GM23338 (cell line): Measurements from ENCODE around the gene NPHP4. TPM values are rescaled to one million over a fixed set of nuclear protein-coding genes. Genes with fewer than 3 reads are reported as not detected.

Source experiments
- ATAC-seq: fragments of 200-7000 bp; cut with Tn5 transposase; 3 replicates; pipeline ENCODE4 v1.9.1; 2020
- DNase-seq: peaks from one replicate; pipeline ENCODE4 v3.0.0-alpha.2; 2015; ENCODE audit warnings: low spot score
- H2AFZ ChIP-seq: fragments of 200-600 bp; sonication (generic); 2 replicates; pipeline ENCODE4 v1.8.0; 2016; ENCODE audit warnings: antibody characterized with exemption, mild to moderate bottlenecking, moderate library complexity
- H3F3A ChIP-seq: fragments of 200-600 bp; sonication (generic); replicated peaks from 2 replicates; pipeline ENCODE4 v1.8.0; 2017; ENCODE audit warnings: antibody characterized with exemption, mixed run types, low read depth
- H3K27ac ChIP-seq: fragments of 200-600 bp; sonication (generic); 2 replicates; pipeline ENCODE4 v1.6.1; 2016; ENCODE audit warnings: low read depth
- H3K27me3 ChIP-seq: fragments of 200-600 bp; sonication (generic); 2 replicates; pipeline ENCODE4 v1.8.0; 2016; ENCODE audit warnings: mild to moderate bottlenecking, mixed run types, moderate library complexity; ENCODE audit not compliant: insufficient read depth
- H3K36me3 ChIP-seq: fragments of 200-600 bp; sonication (generic); 2 replicates; pipeline ENCODE4 v1.8.0; 2016; ENCODE audit warnings: mild to moderate bottlenecking; ENCODE audit not compliant: insufficient read depth
- H3K4me1 ChIP-seq: fragments of 200-600 bp; sonication (generic); 2 replicates; pipeline ENCODE4 v1.8.0; 2016; ENCODE audit warnings: mild to moderate bottlenecking, moderate library complexity; ENCODE audit not compliant: insufficient read depth
- H3K4me2 ChIP-seq: fragments of 200-600 bp; sonication (generic); 2 replicates; pipeline ENCODE4 v1.7.1; 2017; ENCODE audit warnings: mixed run types
- H3K4me3 ChIP-seq: fragments of 200-600 bp; sonication (generic); 2 replicates; pipeline ENCODE4 v1.6.1; 2016; ENCODE audit warnings: mixed run types
- H3K79me2 ChIP-seq: fragments of 200-600 bp; sonication (generic); replicated peaks from 2 replicates; pipeline ENCODE4 v1.8.0; 2017; ENCODE audit warnings: mild to moderate bottlenecking; ENCODE audit not compliant: insufficient read depth
- H3K9me2 ChIP-seq: fragments of 200-600 bp; sonication (generic); 2 replicates; pipeline ENCODE4 v1.8.0; 2017; ENCODE audit not compliant: insufficient read depth
- H4K20me1 ChIP-seq: fragments of 200-600 bp; sonication (generic); replicated peaks from 2 replicates; pipeline ENCODE4 v1.8.0; 2017; ENCODE audit warnings: mild to moderate bottlenecking; ENCODE audit not compliant: insufficient read depth
- H3K27ac Mint-ChIP-seq: 2 replicates; pipeline ENCODE4 v1.8.0; 2020; ENCODE audit warnings: inconsistent platforms, mild to moderate bottlenecking, moderate library complexity, mixed read lengths
- H3K27me3 Mint-ChIP-seq: 3 replicates; pipeline ENCODE4 v1.8.0; 2022; ENCODE audit warnings: low read depth, mild to moderate bottlenecking, moderate library complexity, mixed read lengths, inconsistent platforms; ENCODE audit not compliant: insufficient read depth, poor library complexity
- H3K36me3 Mint-ChIP-seq: 3 replicates; pipeline ENCODE4 v1.8.0; 2021; ENCODE audit warnings: low read depth, mild to moderate bottlenecking, inconsistent platforms, moderate library complexity, mixed read lengths
- H3K4me1 Mint-ChIP-seq: 3 replicates; pipeline ENCODE4 v1.8.0; 2020; ENCODE audit warnings: mild to moderate bottlenecking, inconsistent platforms, mixed read lengths
- H3K4me3 Mint-ChIP-seq: 3 replicates; pipeline ENCODE4 v1.8.0; 2021; ENCODE audit warnings: moderate library complexity, mild to moderate bottlenecking, inconsistent platforms, mixed read lengths
- H3K9me3 Mint-ChIP-seq: 3 replicates; pipeline ENCODE4 v1.8.0; 2020; ENCODE audit warnings: moderate library complexity, mild to moderate bottlenecking, inconsistent platforms, mixed read lengths
- EZH2 ChIP-seq: fragments of 200-600 bp; sonication (generic); IDR thresholded peaks from one replicate; pipeline ENCODE4 v1.8.0; 2017; ENCODE audit warnings: antibody characterized with exemption, mild to moderate bottlenecking, low read depth; ENCODE audit not compliant: unreplicated experiment
- polyA plus RNA-seq: library from polyadenylated mRNA; unstranded; fragments of >200 nt; fragmentation: Nextera tagmentation; extraction: Ambion mirVana; gene quantifications from 2 replicates; pipeline ENCODE4 v1.2.1, GENCODE V29; 2016
- total RNA-seq: library from RNA; depleted of rRNA; stranded (reverse); fragments of >200 nt; shearing (Covaris generic); gene quantifications from 2 replicates; pipeline ENCODE4 v1.2.3, GENCODE V29; 2014
- TF ChIP-seq, protein P1 (sequence below): fragments of 250-450 bp; sonication (Bioruptor Pico); IDR thresholded peaks from 2 replicates; pipeline ENCODE4 v1.5.0; 2020; ENCODE audit warnings: mild to moderate bottlenecking, moderate library complexity

Gene NPHP4
- total and polyA plus RNA-seq, 2 experiments from 2014 or later: 2.5 to 12.4 TPM

- H3K4me3 ChIP-seq: no peak overlapping the region
- TF ChIP-seq, protein P1, sequence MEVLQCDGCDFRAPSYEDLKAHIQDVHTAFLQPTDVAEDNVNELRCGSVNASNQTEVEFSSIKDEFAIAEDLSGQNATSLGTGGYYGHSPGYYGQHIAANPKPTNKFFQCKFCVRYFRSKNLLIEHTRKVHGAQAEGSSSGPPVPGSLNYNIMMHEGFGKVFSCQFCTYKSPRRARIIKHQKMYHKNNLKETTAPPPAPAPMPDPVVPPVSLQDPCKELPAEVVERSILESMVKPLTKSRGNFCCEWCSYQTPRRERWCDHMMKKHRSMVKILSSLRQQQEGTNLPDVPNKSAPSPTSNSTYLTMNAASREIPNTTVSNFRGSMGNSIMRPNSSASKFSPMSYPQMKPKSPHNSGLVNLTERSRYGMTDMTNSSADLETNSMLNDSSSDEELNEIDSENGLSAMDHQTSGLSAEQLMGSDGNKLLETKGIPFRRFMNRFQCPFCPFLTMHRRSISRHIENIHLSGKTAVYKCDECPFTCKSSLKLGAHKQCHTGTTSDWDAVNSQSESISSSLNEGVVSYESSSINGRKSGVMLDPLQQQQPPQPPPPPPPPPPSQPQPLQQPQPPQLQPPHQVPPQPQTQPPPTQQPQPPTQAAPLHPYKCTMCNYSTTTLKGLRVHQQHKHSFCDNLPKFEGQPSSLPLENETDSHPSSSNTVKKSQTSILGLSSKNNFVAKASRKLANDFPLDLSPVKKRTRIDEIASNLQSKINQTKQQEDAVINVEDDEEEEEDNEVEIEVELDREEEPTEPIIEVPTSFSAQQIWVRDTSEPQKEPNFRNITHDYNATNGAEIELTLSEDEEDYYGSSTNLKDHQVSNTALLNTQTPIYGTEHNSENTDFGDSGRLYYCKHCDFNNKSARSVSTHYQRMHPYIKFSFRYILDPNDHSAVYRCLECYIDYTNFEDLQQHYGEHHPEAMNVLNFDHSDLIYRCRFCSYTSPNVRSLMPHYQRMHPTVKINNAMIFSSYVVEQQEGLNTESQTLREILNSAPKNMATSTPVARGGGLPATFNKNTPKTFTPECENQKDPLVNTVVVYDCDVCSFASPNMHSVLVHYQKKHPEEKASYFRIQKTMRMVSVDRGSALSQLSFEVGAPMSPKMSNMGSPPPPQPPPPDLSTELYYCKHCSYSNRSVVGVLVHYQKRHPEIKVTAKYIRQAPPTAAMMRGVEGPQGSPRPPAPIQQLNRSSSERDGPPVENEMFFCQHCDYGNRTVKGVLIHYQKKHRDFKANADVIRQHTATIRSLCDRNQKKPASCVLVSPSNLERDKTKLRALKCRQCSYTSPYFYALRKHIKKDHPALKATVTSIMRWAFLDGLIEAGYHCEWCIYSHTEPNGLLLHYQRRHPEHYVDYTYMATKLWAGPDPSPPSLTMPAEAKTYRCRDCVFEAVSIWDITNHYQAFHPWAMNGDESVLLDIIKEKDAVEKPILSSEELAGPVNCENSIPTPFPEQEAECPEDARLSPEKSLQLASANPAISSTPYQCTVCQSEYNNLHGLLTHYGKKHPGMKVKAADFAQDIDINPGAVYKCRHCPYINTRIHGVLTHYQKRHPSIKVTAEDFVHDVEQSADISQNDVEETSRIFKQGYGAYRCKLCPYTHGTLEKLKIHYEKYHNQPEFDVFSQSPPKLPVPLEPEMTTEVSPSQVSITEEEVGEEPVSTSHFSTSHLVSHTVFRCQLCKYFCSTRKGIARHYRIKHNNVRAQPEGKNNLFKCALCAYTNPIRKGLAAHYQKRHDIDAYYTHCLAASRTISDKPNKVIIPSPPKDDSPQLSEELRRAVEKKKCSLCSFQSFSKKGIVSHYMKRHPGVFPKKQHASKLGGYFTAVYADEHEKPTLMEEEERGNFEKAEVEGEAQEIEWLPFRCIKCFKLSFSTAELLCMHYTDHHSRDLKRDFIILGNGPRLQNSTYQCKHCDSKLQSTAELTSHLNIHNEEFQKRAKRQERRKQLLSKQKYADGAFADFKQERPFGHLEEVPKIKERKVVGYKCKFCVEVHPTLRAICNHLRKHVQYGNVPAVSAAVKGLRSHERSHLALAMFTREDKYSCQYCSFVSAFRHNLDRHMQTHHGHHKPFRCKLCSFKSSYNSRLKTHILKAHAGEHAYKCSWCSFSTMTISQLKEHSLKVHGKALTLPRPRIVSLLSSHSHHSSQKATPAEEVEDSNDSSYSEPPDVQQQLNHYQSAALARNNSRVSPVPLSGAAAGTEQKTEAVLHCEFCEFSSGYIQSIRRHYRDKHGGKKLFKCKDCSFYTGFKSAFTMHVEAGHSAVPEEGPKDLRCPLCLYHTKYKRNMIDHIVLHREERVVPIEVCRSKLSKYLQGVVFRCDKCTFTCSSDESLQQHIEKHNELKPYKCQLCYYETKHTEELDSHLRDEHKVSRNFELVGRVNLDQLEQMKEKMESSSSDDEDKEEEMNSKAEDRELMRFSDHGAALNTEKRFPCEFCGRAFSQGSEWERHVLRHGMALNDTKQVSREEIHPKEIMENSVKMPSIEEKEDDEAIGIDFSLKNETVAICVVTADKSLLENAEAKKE (CRISPR knock-in tag): no peak
- no peaks in the 10 kb centered on the region for H3F3A ChIP-seq
- no peaks in the 10 kb centered on the region for H3K9me2 ChIP-seq
- Mint-ChIP-seq H3K9me3 (peaks cover 6% of the 10 kb centered on the region; the same call in 2 of the 3 replicates), H3K27ac (no peak overlapping the region), H3K36me3 (peaks cover 5% of the 10 kb centered on the region), H3K4me3 (no peak overlapping the region), H3K27me3 (peaks cover 30% of the 10 kb centered on the region), H3K4me1 (peaks cover 25% of the 10 kb centered on the region)
- no peaks in the 10 kb centered on the region for H3K79me2 ChIP-seq
- ATAC-seq: peak; percentile 64
- H3K27ac ChIP-seq: no peak overlapping the region
- H2AFZ ChIP-seq: no peak overlapping the region
- no peaks in the 10 kb centered on the region for H4K20me1 ChIP-seq
- no peaks in the 10 kb centered on the region for H3K36me3 ChIP-seq
- DNase-seq: peak; percentile 54
- peaks cover 5% of the 10 kb centered on the region for H3K4me1 ChIP-seq
- no peaks in the 10 kb centered on the region for H3K27me3 ChIP-seq
- H3K4me2 ChIP-seq: peak overlapping the region; percentile 51; the same call in 1 of the 2 replicates
These were observed 160.5 kb downstream of the NPHP4 start for GRCh38 chr1:5831600-5832335.

GRCh38 chr1:5830771-5831599 is 161.2 kb downstream of the NPHP4 start:
- peaks cover 5% of the 10 kb centered on the region for H3K4me1 ChIP-seq
- no peaks in the 10 kb centered on the region for H3K36me3 ChIP-seq
- no peaks in the 10 kb centered on the region for H3K9me2 ChIP-seq
- peaks cover 6% of the 10 kb centered on the region; the same call in 2 of the 3 replicates for H3K9me3 Mint-ChIP-seq
- peak overlapping the region; percentile 67; the same call in 1 of the 2 replicates for H3K27ac Mint-ChIP-seq
- no peaks in the 10 kb centered on the region for H3K27me3 ChIP-seq
- no peak overlapping the region for H3K4me3 Mint-ChIP-seq
- peaks cover 5% of the 10 kb centered on the region for H3K36me3 Mint-ChIP-seq
- H2AFZ ChIP-seq: peak overlapping the region; percentile 74; the same call in 1 of the 2 replicates
- no peak overlapping the region for H3K4me3 ChIP-seq
- peaks cover 25% of the 10 kb centered on the region for H3K27me3 Mint-ChIP-seq
- ATAC-seq (peak; percentile 91), DNase-seq (peak; percentile 84)
- no peaks in the 10 kb centered on the region for H4K20me1 ChIP-seq
- H3K4me2 ChIP-seq: no peak overlapping the region
- no peaks in the 10 kb centered on the region for H3K79me2 ChIP-seq
- no peak overlapping the region for H3K27ac ChIP-seq
- peaks cover 17% of the 10 kb centered on the region for H3K4me1 Mint-ChIP-seq
- no peaks in the 10 kb centered on the region for H3F3A ChIP-seq
- TF ChIP-seq EZH2: no peak
- TF ChIP-seq, protein P1 (CRISPR knock-in tag): 0 out of 2 replicates have a peak, but pooled peaks have one; percentile 4
